HG03039 (cell line): Measurements from ENCODE around the gene PADI3.

Experiments used
- ATAC-seq: cut with Tn5 transposase; IDR thresholded peaks from one replicate; pipeline ENCODE4 v1.9.1; 2021; ENCODE audit warnings: mild to moderate bottlenecking, moderate library complexity; ENCODE audit not compliant: unreplicated experiment

PADI3 gene, protein sequence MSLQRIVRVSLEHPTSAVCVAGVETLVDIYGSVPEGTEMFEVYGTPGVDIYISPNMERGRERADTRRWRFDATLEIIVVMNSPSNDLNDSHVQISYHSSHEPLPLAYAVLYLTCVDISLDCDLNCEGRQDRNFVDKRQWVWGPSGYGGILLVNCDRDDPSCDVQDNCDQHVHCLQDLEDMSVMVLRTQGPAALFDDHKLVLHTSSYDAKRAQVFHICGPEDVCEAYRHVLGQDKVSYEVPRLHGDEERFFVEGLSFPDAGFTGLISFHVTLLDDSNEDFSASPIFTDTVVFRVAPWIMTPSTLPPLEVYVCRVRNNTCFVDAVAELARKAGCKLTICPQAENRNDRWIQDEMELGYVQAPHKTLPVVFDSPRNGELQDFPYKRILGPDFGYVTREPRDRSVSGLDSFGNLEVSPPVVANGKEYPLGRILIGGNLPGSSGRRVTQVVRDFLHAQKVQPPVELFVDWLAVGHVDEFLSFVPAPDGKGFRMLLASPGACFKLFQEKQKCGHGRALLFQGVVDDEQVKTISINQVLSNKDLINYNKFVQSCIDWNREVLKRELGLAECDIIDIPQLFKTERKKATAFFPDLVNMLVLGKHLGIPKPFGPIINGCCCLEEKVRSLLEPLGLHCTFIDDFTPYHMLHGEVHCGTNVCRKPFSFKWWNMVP

DNA sequence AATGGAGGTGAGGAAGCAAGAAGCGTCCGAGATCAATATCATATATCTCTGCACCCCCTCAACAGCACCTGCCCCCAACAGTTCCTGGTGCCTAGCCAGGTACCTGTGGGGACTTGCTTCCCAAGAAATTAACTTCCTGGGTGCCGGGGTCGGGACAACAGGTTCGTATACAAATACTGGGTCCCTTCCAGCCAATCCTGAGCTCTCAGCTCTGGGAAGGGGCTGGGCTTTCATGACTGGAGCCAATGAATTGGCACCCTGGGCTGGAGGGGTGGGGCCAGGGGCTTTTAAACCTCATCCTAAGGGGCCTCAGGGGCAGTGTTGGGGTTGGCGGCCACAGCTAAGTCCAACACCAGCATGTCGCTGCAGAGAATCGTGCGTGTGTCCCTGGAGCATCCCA is at the start of gene PADI3:
TSS of gene PADI3 (plus strand) at position 318 of the 400 bp plus-strand sequence. CDS start at position 358, 40 bp downstream.
- no peak for ATAC-seq

DNA sequence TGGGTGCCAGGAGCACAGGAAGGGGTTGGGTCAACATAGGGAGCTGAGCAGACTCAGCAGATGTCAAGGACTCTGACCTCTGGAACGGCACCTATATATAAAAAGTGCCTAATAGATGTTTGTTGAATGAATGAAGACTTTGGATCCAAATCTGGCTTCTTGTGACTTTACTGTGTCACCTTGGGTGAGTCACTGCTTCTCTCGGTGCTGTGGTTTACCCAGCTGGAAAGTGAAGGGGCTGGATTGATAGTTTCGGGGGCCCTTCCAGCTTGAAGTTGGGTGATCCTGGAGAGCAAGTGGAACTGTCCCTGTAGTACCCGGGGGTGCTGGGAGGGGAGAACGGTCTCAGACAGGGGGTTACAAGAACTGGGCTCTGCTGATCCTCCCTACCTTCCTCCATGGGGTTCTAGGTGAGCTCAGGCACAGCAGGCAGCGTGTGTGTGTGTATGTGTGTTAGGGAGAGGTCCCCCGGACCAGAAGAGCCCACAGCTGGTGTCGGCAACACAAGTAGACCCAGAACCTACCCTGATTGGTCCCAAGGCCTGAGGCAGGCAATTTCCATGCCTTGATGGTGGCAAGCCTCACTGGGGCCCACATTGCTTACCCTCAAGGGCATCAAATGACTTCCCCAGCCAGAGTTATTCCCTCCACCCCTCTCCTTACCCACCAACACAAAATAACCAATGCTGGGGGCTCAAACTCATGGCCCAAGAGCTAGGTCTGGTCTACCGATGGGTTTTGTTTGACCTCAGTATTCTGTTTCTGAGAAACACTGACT is 49.4 kb upstream of the PADI3 start:
- no peak for ATAC-seq

DNA sequence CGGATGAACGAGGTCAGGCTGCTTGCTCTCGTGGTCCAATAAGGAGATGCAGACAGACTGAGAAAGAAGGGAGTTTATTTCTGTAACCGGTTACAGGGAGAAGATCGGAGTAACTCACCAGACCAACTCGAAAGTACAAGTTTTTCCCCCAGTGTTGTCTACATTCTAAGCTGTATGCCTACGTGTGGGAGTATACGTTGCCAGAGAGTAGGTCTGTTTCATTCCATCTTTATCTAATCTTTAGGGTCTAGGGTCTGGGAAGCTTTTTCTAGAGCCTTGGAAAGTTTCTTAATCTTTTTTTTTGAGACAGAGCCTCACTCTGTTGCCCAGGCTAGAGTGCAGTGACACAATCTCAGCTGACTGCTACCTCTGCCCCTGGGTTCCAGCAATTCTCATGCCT is 48.7 kb upstream of the PADI3 start:
- ATAC-seq, result no peak

DNA sequence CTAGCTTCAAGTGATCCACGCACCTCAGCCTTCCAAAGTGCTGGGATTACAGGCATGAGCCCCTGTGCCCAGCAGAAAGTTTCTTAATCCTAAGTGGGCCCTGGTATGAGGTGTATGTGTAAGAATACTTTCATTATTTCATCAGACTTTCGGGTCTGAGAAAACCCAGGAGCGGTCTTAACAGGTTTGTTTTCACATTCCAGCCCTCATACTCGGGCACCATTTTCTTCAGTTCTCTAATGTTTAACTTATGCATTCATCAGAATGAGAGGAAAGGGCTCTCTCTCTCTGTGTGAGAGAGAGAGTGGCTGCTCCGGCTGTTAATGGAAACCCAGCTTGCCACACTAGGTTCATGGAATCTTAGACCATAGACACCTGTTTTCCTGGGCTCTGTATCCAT is 48.1 kb upstream of the PADI3 start:
- no peak for ATAC-seq

DNA sequence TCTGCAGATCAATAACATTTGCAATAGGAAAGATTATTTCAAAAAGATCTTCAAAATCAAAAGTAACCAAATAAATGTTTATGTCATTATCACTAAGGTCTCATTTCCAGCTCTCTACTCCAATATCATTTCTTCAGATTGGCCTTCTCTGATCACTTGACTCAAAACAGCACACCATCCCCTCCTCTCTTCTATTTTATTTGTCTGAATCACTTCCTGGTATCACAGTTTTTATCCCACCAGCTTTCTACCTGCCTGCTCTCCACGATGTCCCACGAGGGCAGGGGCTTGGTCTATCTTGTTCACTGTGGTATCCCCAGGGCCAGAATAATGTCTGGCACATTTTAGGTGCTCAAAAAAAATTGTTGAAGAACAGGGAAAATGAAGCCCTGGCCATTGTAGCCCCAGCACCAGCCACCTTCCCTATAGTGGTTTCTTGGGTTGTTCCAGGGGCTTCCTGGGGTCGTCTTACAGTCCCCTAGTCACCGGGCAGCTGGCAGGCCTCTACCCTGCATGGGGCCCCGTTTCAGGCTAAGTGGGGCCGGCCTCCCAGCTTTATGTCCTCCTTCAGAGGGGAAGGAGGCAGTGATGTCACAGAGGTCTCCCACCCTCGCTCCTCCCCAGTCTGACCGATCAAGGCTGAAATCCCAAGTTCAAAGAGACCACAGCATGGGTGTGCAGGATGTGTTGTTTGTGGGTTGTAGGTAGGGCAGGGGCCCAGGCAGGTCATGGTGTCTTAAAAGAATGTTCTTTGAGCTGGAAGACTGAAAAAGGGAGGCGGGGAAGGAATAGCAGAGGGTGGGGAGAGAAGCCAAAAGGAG is 47.5 kb upstream of the PADI3 start:
- no peak for ATAC-seq

DNA sequence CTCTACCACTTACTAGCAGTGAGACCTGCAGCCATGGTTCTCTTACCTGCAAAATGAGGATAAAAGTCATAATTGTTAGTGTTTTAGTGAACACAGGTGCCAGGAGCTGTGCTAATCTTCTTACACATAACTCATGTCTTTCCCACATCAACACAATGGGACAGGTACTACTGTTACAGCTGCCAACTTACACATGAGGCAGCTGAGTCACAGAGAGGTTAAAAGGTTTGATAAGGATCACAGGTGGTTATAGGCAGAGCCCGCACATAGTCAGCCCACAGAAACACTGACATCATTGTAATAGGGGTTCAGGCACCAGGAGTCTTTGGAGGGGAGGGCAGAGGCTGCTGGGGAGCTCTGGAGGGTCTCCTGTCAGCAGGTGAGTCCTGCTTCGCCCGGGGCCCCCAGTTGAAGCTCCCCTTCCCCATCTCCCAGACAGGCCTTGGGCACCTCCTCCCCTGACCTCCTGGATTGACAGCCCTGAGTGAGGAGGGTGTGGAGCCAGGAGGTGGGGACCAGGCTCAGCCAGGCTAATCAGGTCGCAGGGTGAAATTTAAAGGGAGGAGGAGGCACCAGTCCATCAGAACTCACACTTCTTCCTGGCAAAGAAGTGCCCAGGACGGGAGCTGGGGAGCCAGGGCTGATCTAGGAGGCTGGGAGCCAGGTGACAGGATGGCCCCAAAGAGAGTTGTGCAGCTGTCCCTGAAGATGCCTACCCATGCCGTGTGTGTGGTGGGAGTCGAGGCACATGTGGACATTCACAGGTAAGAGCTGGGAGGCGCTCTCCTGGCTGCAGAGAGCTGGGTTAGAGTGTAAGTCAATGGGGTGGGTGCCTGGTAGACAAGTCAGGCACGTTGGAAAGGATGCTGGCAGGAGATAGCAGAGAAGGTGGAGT is 44.1 kb upstream of the PADI3 start, which contains the start of gene PADI1:
TSS of gene PADI1 (plus strand) at position 583 of the 895 bp plus-strand sequence. CDS start at position 673, 90 bp downstream.
- no peak for ATAC-seq

DNA sequence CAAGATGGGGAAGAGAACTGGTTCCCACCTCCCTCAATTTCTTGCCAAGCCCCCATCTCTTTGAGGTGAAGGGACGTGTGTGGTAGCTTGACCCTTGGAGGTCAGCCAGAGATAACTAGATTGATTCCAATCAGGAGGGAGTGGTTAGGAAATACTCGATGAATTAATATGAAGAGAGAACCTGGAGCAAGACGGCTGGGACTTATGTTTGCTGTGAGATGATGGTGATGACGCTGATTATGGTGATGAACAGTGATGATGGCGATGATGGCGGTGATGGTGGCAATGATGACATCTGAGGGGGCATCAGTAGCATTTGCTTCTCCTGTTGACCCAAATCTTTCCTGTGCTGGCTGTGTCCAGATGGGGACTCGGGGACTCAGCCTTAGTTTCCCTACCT is 43.2 kb upstream of the PADI3 start:
- no peak for ATAC-seq

DNA sequence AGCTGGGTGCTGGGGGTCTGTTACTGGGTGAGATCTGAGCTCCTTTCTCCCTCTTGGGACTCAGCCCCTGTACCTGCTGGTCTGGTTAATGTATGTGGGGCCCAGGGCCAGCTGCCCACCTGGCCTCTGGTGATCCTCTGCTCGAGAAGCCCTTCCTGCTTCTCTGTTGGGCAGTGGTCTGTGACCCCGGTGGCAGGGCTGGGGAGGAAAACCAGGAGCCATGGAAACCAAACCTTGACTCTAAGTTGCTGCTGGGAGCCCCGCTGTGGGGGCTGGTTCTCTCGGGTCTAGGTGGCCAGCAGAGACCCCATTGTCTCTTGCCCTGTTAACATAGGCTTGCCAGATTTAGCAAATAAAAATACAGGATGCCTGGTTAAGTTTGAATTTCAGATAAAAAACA is 42.7 kb upstream of the PADI3 start:
- no peak for ATAC-seq

DNA sequence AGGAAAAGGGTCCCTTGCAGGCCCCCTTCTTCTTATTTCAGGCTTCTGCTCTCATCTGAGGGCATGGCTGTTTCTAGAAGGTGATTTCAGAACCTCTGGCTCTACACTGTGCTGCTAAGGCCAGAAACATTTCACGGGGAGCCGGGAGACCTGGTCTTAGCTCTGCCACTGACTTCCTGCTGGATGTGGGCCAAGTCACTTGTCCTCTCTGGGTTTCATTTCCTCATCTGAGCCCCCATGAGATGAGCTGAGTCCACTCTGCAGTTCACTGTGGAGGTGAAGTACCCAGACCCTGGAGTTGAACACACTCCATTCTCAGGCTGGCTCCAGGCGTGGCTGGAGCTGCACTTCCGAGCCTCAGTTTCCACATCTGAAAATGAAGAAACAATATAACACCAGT is 41.9 kb upstream of the PADI3 start:
- ATAC-seq, result no peak

GRCh38 chr1:17207540-17207939 is 41.4 kb upstream of the PADI3 start:
- ATAC-seq, result no peak

GRCh38 chr1:17207966-17208418 is 40.9 kb upstream of the PADI3 start:
- no peak for ATAC-seq

- ATAC-seq, result no peak
Observed at GRCh38 chr1:17208546-17208945, 40.4 kb upstream of the PADI3 start.

DNA sequence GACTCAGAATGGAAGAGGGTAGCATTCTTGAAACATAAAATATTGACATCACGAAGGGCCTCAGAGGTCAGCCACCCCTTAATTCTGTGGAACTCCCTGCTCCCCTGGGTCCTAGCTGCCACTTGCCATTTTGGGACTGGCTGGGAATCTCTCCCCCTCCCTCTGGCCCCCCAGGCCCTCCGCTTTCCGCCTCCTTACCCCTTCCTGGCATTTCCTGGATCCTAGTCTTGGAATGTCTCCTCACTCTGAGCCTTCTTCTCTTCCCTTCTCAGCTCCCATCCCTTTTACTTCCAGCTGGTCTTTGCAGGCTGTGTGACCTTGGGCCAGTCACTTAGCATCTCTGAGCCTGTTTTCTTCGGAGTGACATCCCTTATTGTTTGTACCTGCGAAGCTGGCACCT is 39.5 kb upstream of the PADI3 start:
- ATAC-seq, result no peak

DNA sequence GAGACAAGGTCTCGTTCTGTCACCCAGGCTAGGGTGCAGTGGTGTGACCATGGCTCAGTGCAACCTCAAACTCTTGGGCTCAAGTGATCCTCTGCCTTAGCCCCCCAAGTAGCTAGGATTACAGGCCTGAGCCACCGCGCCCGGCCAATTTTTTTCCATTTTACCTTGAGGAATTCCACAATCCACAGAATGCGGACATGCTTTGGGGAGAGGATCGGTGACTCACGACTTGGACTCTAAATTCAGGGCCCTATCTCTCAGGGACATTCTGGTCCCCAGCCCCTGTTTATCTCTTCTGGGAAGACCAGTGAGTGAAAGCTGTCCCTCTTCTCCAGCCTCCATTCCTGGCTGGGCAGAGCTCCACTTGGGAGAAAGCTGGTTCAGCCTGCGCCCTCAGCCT is 38.7 kb upstream of the PADI3 start:
- ATAC-seq, result no peak

DNA sequence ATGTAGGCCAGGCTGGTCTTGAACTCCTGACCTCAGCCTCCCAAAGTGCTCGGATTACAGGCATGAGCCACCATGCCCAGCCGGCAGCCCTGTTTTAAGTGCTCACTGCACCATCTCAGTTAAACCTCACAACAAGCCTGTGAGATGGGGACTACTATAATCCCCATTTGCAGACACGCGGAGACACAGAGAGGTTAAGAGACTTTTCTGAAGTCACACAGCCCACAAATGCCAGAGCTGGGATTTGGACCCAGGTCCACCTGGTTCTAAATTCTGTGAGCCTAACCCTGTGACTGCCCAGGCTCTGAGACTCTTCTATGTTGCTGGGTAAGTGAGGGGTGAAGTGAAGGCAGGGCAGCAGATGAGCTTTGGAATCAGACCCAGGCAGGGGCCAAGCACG is 37.5 kb upstream of the PADI3 start:
- ATAC-seq, result no peak

GRCh38 chr1:17212009-17212408 is 36.9 kb upstream of the PADI3 start:
- ATAC-seq, result no peak

DNA sequence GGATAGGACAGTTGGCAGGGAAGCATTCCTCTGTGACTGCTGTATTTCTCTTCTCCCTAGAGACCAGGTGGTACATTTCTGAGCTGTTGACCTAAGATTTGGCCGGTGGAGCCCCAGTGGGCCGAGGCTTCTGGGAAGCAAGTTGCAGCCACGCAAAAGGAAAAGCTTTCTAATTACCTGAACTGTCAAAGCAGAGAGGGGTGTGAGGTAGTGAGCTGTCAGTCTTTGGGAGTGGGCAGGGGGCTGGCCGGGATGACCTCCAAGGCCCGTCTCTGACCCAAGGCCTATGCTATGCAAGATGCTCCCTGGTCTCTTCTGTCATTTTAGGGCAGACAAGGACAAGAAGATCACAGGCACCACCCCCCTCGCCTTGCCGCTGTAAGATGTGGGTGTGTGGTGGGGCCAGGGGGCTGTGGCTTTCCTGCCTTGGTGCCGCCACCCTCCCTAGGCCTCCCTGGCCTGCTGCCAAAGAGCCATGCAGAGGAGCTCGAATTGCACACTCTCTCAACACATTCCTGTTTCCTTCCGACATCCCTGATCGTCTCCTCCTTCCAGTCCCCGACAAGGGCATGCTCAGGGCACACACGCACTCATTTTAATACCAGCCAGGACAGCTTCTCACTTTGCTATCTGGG is 36.3 kb upstream of the PADI3 start:
- ATAC-seq, result no peak

DNA sequence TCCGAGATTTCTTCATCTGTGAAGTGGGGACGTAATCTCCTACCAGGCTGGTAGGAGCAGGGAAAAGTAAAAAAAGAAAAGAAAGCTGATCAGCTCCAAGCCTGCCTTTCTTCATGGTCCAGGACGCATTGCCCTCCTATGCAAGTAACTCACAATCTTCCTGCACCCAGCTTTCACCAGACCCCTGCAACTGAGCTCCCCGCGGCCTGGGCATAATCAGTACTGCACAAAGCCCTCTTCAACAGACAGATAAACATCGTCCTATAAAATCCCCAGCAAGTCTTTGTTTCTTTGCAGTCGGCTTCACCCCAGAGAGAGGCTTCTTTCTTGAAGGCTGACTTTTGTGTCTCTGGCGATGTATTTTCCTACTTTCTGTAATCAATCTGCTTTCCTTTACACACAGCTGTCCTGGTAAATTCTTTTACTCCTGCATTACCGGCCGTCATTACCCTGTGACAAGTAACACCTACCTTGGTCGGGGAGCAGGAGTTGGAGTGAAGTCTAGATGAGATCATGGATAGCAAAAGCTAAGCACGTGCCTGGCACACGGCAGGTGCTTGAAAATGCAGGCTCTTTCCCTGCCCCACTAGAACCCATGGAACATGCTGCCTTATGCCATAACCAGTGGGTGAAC is 35.6 kb upstream of the PADI3 start:
- no peak for ATAC-seq

DNA sequence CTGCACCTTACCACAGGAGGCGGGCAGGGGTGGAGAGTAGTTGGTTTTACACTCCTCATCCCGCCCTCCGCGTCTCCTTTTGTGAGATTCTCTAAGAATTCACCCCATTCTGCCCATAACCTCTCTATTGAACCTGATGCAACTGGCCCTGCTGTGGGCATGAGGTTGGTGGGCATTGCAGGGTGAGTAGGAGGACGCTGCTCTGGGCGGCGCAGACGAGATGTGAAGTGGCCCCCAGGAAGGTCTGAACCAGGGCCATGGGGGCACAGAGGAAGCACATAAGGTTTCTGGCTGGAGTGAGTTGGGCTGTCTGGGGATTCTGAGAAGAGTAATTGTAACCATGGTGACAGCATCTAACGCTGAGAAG is 35.1 kb upstream of the PADI3 start:
- ATAC-seq, result no peak
